ENCODE results near the gene SYNGAP1. TPM values are rescaled to one million over a fixed set of nuclear protein-coding genes. Genes with fewer than 3 reads are reported as not detected.
A peak's percentile ranks its signal among the peaks of the same experiment; 100 is the strongest.

SYNGAP1 gene
- total RNA-seq, 1 donor from 2014 or later, result 14.1 TPM

DNA sequence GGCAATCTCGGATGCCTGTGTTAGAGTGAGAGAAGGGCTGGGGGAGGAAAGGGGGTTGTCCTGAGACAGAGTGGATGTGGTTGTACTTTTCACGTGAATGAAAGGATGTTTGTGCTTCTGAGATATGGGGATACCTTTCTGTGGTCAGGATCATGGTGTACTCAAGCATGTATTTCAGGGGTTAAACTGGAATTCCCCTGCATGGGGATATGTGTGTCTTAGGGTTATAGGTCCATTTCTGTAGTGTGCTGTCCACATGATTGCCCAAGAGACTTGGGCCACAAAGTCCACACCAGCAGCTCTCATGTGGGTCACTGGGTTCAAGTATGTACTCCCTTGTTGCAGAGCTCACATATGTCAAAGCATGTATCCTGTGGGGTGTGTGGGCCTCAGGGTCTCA, 10.5 kb downstream of the SYNGAP1 start:
- H4K20me1 ChIP-seq (ENCODE audit: low read depth), result peaks cover 65% of the 10 kb centered on the region
- H3K4me3 Mint-ChIP-seq, result peak overlapping the region; percentile 94

DNA sequence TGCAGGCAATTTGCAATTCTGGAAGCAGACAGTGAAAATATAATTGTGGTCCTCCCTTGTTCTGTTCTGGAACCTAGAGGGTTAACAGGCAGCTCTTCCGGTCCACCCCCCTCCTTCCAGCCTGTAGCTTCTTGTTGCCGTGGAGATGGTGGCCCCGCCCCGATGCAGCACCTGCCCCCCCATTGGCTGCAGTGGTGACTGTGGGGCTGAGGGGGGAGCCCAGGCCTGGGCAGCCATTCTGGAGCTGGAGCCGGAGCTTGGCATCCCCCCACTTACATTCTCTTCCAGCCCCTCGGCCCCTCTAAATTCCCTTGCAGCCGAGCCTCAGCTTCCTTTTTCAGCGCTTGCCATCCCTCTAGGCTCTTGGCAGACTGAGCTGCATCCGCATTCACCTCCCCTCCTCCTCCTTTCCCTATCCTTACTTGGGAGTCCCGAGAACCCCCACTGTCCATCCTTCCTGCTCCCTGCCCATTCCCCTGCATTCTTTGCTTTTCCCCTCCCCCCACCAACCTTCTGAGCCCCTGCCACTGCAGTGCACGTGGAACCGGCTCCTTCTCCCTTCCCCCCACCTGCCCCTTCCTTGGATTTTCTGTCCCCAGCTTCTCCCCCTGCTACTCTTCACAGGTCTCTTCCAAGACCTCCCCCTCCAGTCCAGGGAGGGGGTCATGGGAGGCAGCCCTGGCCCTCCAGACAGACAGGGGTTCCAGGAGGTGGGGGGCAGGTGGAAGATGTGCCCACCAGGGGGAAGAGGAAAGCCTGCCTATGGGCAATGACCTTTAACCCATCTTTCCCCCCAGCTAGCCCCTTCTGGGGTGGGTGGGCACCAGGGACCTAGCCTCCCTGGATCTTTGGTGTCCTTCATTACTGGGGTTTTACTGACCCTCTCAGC, 11.4 kb downstream of the SYNGAP1 start:
- H3F3A ChIP-seq (ENCODE audit: low read depth), result peaks cover 65% of the 10 kb centered on the region
- H3K4me2 ChIP-seq, result peak overlapping the region; percentile 97
- H3K36me3 ChIP-seq, result peaks cover 4% of the 10 kb centered on the region
- Mint-ChIP-seq H3K4me3 (peak overlapping the region; percentile 94), H3K27ac (no peak overlapping the region), H3K9me3 (no peaks in the 10 kb centered on the region), H3K36me3 (peaks cover 16% of the 10 kb centered on the region), H3K4me1 (peaks cover 75% of the 10 kb centered on the region), H3K27me3 (ENCODE audit: insufficient read depth, low read depth) (peaks cover 8% of the 10 kb centered on the region)
- peak overlapping the region; percentile 52 for H3K4me3 ChIP-seq
- H3K9ac ChIP-seq, result peak overlapping the region; percentile 42
- no peak overlapping the region for H2AFZ ChIP-seq (replicated peaks)
- peaks cover 66% of the 10 kb centered on the region for H3K4me1 ChIP-seq
- DNase-seq (ENCODE audit: low spot score), result peak; percentile 92
- H3K9me3 ChIP-seq (ENCODE audit: low read depth), result no peaks in the 10 kb centered on the region
- peaks cover 63% of the 10 kb centered on the region for H4K20me1 ChIP-seq (ENCODE audit: low read depth)
- peak overlapping the region; percentile 82 for H3K27ac ChIP-seq
- no peaks in the 10 kb centered on the region for H3K27me3 ChIP-seq
- H3K79me2 ChIP-seq (ENCODE audit: low read depth), result peaks cover 95% of the 10 kb centered on the region
- TF ChIP-seq EZH2phosphoT487 (IDR thresholded peaks at IDR 0.05), result no peak
- TF ChIP-seq, protein P1, sequence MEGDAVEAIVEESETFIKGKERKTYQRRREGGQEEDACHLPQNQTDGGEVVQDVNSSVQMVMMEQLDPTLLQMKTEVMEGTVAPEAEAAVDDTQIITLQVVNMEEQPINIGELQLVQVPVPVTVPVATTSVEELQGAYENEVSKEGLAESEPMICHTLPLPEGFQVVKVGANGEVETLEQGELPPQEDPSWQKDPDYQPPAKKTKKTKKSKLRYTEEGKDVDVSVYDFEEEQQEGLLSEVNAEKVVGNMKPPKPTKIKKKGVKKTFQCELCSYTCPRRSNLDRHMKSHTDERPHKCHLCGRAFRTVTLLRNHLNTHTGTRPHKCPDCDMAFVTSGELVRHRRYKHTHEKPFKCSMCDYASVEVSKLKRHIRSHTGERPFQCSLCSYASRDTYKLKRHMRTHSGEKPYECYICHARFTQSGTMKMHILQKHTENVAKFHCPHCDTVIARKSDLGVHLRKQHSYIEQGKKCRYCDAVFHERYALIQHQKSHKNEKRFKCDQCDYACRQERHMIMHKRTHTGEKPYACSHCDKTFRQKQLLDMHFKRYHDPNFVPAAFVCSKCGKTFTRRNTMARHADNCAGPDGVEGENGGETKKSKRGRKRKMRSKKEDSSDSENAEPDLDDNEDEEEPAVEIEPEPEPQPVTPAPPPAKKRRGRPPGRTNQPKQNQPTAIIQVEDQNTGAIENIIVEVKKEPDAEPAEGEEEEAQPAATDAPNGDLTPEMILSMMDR (IDR thresholded peaks at IDR 0.05), result no peak
- no peak for TF ChIP-seq EZH2 (IDR thresholded peaks at IDR 0.05)

More for the DNA sequence above, 10.5 kb downstream of the SYNGAP1 start:
- TF ChIP-seq EZH2phosphoT487 (IDR thresholded peaks at IDR 0.05) (no peak), EZH2 (IDR thresholded peaks at IDR 0.05) (no peak)
- TF ChIP-seq, protein P1 (IDR thresholded peaks at IDR 0.05), result no peak
- no peaks in the 10 kb centered on the region for H3K27me3 ChIP-seq
- no peaks in the 10 kb centered on the region for H3K36me3 ChIP-seq
- H3K4me3 ChIP-seq, result peak overlapping the region; percentile 52
- H3K9me3 ChIP-seq (ENCODE audit: low read depth), result no peaks in the 10 kb centered on the region
- H3K9me3 Mint-ChIP-seq, result no peaks in the 10 kb centered on the region
- H3K79me2 ChIP-seq (ENCODE audit: low read depth), result peaks cover 89% of the 10 kb centered on the region
- peak overlapping the region; percentile 61 for H3K27ac Mint-ChIP-seq
- peaks cover 74% of the 10 kb centered on the region for H3F3A ChIP-seq (ENCODE audit: low read depth)
- peaks cover 75% of the 10 kb centered on the region for H3K4me1 Mint-ChIP-seq
- DNase-seq (ENCODE audit: low spot score), result no peak
- H3K9ac ChIP-seq, result no peak overlapping the region
- peaks cover 8% of the 10 kb centered on the region for H3K27me3 Mint-ChIP-seq (ENCODE audit: insufficient read depth, low read depth)
- H3K4me1 ChIP-seq, result peaks cover 66% of the 10 kb centered on the region
- H2AFZ ChIP-seq (replicated peaks), result no peak overlapping the region
- H3K4me2 ChIP-seq, result peak overlapping the region; percentile 97
- peak overlapping the region; percentile 32 for H3K27ac ChIP-seq
- H3K36me3 Mint-ChIP-seq, result peaks cover 7% of the 10 kb centered on the region

DNA sequence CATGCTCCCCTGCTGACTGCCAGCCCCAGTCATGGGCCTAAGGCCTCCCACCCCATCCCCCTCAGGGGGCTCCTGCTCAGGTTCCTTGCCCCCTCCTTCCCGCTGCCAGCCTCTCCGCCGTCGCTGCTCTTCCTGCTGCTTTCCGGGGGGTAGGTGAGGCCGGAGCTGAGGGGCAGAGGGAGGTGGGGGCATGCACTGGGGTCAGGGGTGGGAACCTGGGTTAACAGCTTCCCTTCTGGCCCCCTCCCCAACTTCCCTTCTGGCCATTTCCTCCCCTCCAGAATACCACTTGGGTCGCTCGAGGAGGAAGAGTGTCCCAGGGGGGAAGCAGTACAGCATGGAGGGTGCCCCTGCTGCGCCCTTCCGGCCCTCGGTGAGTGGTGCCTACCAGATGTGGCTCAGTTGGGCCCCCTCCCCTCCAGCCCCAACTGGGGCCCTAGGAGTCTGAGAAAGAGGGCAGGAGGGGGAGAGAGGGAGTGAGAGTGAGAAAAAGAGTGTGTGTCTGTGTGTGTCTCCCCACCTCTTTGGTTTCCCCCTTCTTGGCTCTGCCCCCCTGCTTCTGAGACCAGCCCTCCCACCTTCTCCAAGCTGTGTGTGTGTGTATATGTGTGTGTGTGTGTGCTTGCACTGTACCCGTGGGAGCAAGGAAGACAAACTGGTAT, 12.1 kb downstream of the SYNGAP1 start:
- H3K27ac Mint-ChIP-seq, result peak overlapping the region; percentile 81
- peak overlapping the region; percentile 97 for H3K4me2 ChIP-seq
- peak overlapping the region; percentile 82 for H3K27ac ChIP-seq
- peak overlapping the region; percentile 52 for H3K4me3 ChIP-seq
- no peaks in the 10 kb centered on the region for H3K27me3 ChIP-seq
- H3K27me3 Mint-ChIP-seq (ENCODE audit: insufficient read depth, low read depth), result peaks cover 8% of the 10 kb centered on the region
- H3K4me1 ChIP-seq, result peaks cover 64% of the 10 kb centered on the region
- DNase-seq (ENCODE audit: low spot score), result peak; percentile 25
- H2AFZ ChIP-seq (replicated peaks), result no peak overlapping the region
- TF ChIP-seq, protein P1 (IDR thresholded peaks at IDR 0.05), result no peak
- TF ChIP-seq EZH2 (IDR thresholded peaks at IDR 0.05), result no peak
- no peak for TF ChIP-seq EZH2phosphoT487 (IDR thresholded peaks at IDR 0.05)
- peaks cover 10% of the 10 kb centered on the region for H3K36me3 ChIP-seq
- H3K4me3 Mint-ChIP-seq, result peak overlapping the region; percentile 94
- H3K9me3 ChIP-seq (ENCODE audit: low read depth), result no peaks in the 10 kb centered on the region
- peaks cover 55% of the 10 kb centered on the region for H4K20me1 ChIP-seq (ENCODE audit: low read depth)
- peaks cover 60% of the 10 kb centered on the region for H3F3A ChIP-seq (ENCODE audit: low read depth)
- H3K9ac ChIP-seq, result peak overlapping the region; percentile 42
- peaks cover 22% of the 10 kb centered on the region for H3K36me3 Mint-ChIP-seq
- H3K4me1 Mint-ChIP-seq, result peaks cover 69% of the 10 kb centered on the region
- peaks cover 95% of the 10 kb centered on the region for H3K79me2 ChIP-seq (ENCODE audit: low read depth)
- no peaks in the 10 kb centered on the region for H3K9me3 Mint-ChIP-seq
